ENCODE results near the gene JAK3. TPM values are rescaled to one million over a fixed set of nuclear protein-coding genes. Genes with fewer than 3 reads are reported as not detected.

Gene JAK3
- total and polyA plus RNA-seq, 2 donors (not counting 3 experiments of a cell fraction or from before 2014, with no cell fraction given), result 3.1 to 3.8 TPM

GRCh38 chr19:17859533-17860330 lies 11.9 kb upstream of the JAK3 start, which contains the start of gene RPL18A:
RPL18A (plus strand) TSS chr19:17859910; CDS start chr19:17859957, 47 bp downstream.
- Histone ChIP-seq H3K27me3 (ENCODE audit: control insufficient read depth in 2 of 2, insufficient read depth in 2 of 2, low read length in 2 of 2) (no peaks in the 10 kb centered on the region), H4K20me1 (replicated peaks; ENCODE audit: control insufficient read depth, extremely low read depth, insufficient read depth, low read length) (peaks cover 4% of the 10 kb centered on the region), H3K4me3 (replicated peaks in 1 of 3; ENCODE audit: insufficient read depth in 1 of 3, low read depth in 1 of 3, low read length in 3 of 3) (peak within 1 kb of the TSS; percentile 83 to 96 (median 92)), H3K4me1 (ENCODE audit: control insufficient read depth, extremely low read depth, insufficient read depth, low read length) (peaks cover 15% of the 10 kb centered on the region), H3K9me3 (replicated peaks; ENCODE audit: control insufficient read depth, insufficient read depth, low read length) (no peaks in the 10 kb centered on the region), H3K79me2 (ENCODE audit: control insufficient read depth, insufficient read depth, low read length) (peaks cover 32% of the 10 kb centered on the region), H3K27ac (ENCODE audit: insufficient read depth, low read depth, low read length) (peak within 1 kb of the TSS; percentile 42), H3K9me1 (replicated peaks; ENCODE audit: control insufficient read depth, extremely low read depth, insufficient read depth, low read length) (no peaks in the 10 kb centered on the region), H2AFZ (ENCODE audit: low read depth, low read length) (peak within 1 kb of the TSS; percentile 94), H3K4me2 (ENCODE audit: insufficient read depth, low read length) (peak within 1 kb of the TSS; percentile 70), H3K36me3 (ENCODE audit: control insufficient read depth in 2 of 2, extremely low read depth in 1 of 2, insufficient read depth in 2 of 2, low read length in 2 of 2) (peaks cover 19 to 31% of the 10 kb centered on the region in 2 experiments), H3K9ac (replicated peaks; ENCODE audit: extremely low read depth, insufficient read depth, low read length) (peak within 1 kb of the TSS; percentile 95)
- TF ChIP-seq EZH2 (IDR thresholded peaks at IDR 0.05; ENCODE audit: borderline replicate concordance, low read depth, low read length, severe bottlenecking) (no peak), CTCF (IDR thresholded peaks at IDR 0.05; ENCODE audit: extremely low read depth in 1 of 2, insufficient read depth in 1 of 2, low read depth in 1 of 2, low read length in 2 of 2) (peak; percentile 84 to 90), MAX (IDR thresholded peaks at IDR 0.05; ENCODE audit: insufficient read depth, insufficient read length) (peak; percentile 19), MYC (IDR thresholded peaks at IDR 0.05; ENCODE audit: low read depth, low read length) (no peak), JUN (IDR thresholded peaks at IDR 0.05; ENCODE audit: borderline replicate concordance, insufficient read depth, insufficient read length, low read depth) (no peak), POLR2AphosphoS5 (IDR thresholded peaks at IDR 0.05; ENCODE audit: insufficient read depth, low read depth, low read length) (peak; percentile 98), POLR2A (IDR thresholded peaks at IDR 0.05; ENCODE audit: low read depth, low read length) (peak; percentile 96)
- TSS peak; percentile 85 for BruUV-seq (replicated peaks)
- DNase-seq (ENCODE audit: low read depth, low spot score) (peak; percentile 100), FAIRE-seq (peak; percentile 98)
- intact Hi-C loops (cut with micrococcal nuclease), result loop anchor here (1.0 kb wide), 2 partner anchors 73 to 138 kb away; no protein-coding TSS in a partner anchor
- CTCF ChIA-PET, result interaction anchor here (0.6 to 2.1 kb wide), 30 partner anchors 8 to 454 kb away, joined by 3 to 107 read pairs (median 4); partner anchors contain the start of genes BST2, CCDC124, JAK3 and MVB12A
- POLR2A ChIA-PET, result interaction anchor here (0.6 to 1.6 kb wide), 15 partner anchors 9 to 468 kb away, joined by 3 to 18 read pairs (median 4); partner anchors contain the start of genes CCDC124, JAK3 and SLC5A5
- dilution Hi-C loops (cut with MboI; ENCODE audit: extremely low pct_ligation_motif_present, low sequenced_read_pairs), result no loop called here

Measured in endothelial cell of umbilical vein (primary cell).